GM18498 (cell line): Measurements from ENCODE around the gene MGLL.

Experiments used
- ATAC-seq: cut with Tn5 transposase; IDR thresholded peaks from one replicate; pipeline ENCODE4 v1.9.1; 2021; ENCODE audit warnings: mild to moderate bottlenecking, moderate library complexity; ENCODE audit not compliant: unreplicated experiment

The MGLL gene

DNA sequence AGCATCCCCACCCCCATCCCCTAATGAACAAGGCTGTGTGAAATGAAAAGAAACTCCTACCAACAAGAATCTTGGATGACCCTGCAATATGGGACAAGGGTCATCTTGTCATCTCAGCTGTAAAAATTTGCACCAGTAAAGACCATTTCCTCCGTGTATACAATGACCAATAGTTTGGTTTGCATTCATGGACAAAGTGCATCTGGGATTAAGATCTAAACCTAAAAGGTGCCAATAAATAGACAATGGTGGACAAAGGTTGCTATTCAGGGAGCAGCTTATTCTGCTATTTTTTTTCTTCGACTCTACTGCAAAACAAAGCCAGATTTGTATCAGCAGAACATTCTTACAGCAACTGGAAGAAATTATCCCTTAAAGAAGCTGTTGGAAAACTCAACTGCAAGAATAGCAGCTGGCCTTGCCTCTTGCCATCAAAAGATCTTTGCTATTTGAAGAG, 8.0 kb downstream of the MGLL start:
- ATAC-seq: no peak

GRCh38 chr3:127812151-127812550, 10.2 kb downstream of the MGLL start:
- ATAC-seq: no peak

DNA sequence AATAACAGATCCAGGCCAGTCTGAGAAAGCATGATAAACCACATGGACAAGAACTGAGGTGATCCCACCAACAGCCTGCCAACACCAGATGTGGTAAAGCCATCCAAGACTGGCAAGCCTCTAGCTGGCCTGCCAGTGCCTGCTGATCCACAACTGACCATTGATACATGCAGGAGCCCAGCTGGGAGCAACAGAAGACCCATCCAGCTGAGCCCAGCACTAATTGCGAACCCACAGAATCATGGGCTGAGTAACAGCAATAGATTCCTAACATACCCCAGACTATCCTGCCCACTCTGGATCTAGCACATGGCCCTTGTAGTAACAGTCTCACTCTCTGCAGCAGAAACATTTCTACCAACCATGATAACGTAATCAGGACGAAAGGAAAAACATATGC, 10.6 kb downstream of the MGLL start:
- ATAC-seq: no peak

GRCh38 chr3:127809611-127810010, 12.7 kb downstream of the MGLL start:
- no peak for ATAC-seq

DNA sequence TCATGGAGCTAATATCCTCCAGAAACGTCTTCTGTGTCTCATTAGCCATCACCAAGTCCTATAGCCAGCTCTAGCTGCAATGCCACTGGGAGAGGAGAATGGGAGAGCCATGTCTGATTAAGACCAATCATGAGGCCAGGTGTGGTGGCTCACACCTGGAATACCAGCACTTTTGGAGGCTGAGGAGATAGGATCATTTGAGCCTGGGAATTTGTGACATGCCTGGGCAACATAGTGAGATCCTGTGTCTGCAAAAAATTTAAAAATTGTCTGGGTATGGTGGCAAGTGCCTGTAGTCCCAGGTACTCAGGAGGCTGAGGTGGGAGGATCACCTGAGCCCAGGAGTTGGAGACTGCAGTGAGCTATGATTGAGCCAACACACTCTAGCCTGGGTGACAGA, 13.1 kb downstream of the MGLL start:
- ATAC-seq: no peak

DNA sequence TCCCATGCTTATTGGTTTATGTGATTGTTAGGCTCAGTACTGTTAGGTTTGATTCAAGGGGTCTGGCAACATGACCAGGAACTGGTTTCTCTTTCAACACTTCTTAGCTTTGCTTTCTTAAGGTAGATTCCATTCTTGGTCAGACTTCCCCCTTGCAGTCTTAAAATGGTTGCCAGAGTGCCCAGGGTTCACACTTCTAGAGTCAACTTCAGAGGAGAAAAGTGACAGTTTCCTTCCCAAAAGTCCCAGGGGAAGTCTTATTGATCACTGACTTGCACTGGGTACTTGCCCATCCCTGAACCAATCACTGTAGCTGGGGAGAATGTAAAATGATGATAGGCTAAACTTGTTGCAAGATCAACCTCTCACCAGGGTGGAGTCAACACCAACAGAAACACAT, 14.1 kb downstream of the MGLL start:
- ATAC-seq: peak; percentile 73

GRCh38 chr3:127805026-127805753, 17.1 kb downstream of the MGLL start:
- ATAC-seq: no peak

DNA sequence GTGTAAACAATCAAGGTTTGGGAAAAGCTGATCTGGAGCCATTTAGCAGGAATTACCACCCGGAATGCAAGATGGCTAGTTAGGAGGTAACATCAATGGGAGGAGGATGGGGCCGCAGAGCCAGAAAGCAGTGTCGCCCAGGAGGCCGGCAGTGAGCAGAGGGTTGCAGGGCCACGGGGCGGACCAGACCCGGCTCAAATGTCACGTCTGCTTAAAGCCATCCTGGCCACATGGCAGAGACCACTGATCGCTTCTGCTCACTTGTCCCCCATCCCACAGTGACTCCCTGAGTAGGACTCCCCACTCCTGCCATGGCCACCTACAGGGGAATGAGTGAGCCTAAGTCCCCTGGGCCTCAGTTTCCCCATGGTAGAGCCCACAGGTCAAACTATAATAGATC, 18.2 kb downstream of the MGLL start:
- ATAC-seq: no peak

GRCh38 chr3:127803619-127804018, 18.7 kb downstream of the MGLL start:
- ATAC-seq: no peak

GRCh38 chr3:127802606-127803005, 19.7 kb downstream of the MGLL start:
- ATAC-seq: no peak

DNA sequence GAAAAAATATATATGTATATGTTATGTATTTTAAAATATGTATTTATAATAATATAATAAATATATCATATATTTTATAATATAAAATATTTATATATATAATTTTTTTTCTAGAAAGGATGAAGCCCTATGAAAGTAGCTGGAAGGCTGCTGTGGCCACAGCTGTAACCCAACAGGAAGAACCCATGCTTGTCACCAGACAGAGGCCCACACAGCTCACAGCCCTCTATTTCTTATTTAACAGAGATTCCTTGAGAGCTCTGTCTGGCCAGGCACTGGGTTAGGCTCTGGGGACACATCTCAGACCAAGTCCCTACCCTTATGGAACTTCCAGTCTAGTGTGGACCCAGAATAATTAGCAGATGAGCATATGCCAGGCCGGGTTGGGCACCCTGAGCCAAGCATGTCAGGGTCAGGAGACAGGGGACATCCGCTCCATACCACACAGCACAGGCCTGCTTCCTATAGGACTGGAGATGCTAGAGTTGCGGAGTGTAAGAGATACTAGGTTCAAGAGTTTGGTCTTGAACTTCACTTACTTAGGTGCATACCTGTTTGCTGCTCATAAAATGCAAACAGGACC, 20.5 kb downstream of the MGLL start:
- no peak for ATAC-seq

- ATAC-seq: peak; percentile 58
These were observed 21.8 kb downstream of the MGLL start for GRCh38 chr3:127800508-127800907.

DNA sequence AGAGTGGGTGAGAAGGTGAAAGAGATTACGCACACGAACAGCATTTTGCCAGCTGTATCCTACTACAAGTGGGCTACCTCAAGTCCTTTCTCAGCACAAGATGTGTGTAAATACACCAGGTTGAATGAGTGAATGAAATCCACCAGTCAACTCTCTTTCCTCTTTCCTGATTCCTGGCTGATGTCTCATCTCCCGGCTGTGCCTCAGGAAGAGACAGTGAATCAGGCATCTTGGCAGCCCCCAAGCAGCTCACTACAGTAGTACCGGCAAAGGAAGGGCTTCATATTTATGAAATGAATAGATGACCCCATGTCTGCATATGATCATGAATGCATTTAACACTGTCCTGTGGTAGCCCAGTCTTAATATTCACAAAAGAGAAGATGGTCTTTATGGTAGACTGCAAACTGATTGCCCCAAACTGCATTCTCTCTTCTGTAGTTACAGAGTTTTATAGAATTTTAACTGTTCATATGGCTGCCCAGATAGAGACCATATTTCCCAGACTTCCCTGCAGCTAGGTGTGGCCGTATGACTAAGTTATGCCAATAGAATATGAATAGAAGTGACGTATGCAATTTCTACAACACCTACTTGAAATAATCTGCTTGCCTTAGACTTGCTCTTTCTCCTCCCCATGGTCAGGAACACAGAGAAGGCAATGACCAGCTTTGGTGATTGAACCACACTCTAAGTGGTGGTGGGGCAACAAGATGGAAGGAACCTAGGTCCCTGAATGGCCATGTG, 22.7 kb downstream of the MGLL start:
- ATAC-seq: no peak

- ATAC-seq: no peak
These were observed 23.6 kb downstream of the MGLL start for GRCh38 chr3:127798716-127799115.

GRCh38 chr3:127796831-127797150, 25.5 kb downstream of the MGLL start:
- no peak for ATAC-seq

DNA sequence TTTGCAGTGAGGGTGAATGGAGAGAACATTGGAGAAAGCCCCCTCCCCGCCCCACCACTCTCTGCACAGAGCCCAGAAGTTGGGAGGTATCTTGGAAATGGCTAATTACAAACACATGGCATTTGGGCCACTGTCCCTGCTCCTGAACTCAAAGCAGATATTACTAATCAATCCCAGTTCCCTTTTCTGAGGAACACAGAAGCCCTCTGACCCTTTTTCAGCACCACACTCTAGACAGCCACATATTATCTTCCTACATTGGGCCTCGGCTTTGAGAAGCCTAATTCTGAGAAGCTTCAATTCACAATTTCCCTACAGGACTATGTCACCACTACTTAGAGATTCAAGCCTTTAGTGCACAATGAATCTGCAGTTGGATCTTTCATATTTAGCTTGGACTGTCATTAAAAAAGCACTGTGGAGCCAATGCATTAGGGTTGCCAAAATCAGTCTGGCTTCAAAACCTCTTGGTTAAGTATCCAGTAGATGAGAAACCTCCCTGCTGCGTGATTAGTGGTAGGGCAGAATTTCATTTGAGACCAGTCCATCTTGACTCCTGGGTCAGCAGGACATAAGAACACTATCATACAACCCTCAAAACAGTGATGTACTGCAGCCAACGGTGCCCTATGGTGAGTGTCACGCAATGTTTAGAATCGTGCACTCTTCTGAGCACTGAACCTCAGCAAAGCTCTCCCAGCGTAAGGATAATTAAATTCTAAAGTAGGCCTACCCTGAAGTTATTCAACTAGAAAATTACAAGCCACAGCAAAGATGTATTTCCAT, 26.1 kb downstream of the MGLL start:
- no peak for ATAC-seq

DNA sequence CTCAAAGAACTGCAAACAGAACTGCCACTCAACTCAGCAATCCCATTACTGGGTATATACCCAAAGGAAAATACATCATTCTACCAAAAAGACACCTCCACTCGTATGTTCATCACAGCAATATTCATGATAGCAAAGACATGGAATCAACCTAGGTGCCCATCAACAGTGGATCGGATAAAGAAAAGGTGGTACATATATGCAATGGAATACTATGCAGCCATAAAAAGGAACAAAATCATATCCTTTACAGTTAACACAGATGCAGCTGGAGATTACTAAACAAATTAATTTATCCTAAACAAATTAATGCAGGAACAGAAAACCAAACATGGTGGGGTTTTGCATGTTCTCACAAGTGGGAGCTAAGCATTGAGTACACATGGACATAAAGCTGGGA, 27.3 kb downstream of the MGLL start:
- ATAC-seq: no peak

DNA sequence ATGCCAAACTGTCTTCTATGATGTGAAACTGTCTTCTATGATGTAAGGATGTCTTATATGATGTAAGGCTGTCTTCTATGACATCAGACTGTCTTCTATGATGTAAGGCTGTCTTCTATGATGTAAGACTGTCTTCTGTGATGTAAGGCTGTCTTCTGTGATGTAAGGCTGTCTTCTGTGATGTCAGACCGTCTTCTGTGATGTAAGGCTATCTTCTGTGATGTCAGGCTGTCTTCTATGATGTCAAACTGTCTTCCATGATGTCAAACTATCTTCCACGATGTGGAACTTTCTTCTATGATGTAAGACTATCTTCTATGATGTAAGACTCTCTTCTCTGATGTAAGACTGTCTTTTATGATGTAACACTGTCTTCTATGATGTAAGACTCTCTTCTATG, 27.9 kb downstream of the MGLL start:
- ATAC-seq: no peak

GRCh38 chr3:127792541-127793292, 29.6 kb downstream of the MGLL start:
- no peak for ATAC-seq

- peak; percentile 84 for ATAC-seq
These were observed 30.9 kb downstream of the MGLL start for GRCh38 chr3:127791221-127791913.
